HG02981 (cell line): ENCODE results near the gene PBX1.

Experiments
- ATAC-seq: cut with Tn5 transposase; IDR thresholded peaks from one replicate; pipeline ENCODE4 v1.9.1; 2021; ENCODE audit warnings: mild to moderate bottlenecking, moderate library complexity; ENCODE audit not compliant: unreplicated experiment

PBX1 gene

DNA sequence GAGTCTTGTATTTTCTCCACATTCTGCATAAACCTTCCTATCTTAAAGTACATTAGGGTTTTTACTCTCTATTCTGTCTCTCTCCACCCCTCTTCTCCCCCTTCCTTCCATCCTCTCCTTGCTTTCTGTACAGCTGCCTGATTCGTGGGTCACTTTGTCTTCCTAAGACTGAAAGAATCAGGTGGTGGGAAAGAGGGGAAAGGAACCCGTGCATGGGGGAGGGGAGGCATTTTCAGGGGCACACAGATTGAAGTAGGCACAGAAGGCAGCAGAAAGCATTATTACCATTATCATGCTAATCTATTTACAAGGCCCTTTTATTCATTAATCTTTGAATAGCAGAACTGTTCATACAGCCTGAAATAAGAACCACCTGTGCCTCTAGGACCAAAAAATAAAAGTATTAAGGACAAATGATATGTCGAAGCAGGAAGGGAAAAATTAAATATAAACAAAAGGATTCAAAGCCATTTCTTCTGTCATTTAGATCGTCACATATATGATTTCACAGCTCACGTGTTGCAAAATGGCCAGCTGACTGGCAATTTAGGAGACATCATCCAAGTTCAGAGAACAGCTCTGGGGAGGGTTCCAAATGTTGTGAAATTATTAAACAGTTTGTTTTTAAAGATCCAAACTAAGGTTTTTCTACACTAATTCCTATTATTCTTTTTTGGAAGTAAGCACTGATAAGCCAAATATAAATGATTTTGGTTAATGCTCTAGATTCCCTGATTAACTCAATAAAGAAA is 154.6 kb downstream of the PBX1 start:
- no peak for ATAC-seq

DNA sequence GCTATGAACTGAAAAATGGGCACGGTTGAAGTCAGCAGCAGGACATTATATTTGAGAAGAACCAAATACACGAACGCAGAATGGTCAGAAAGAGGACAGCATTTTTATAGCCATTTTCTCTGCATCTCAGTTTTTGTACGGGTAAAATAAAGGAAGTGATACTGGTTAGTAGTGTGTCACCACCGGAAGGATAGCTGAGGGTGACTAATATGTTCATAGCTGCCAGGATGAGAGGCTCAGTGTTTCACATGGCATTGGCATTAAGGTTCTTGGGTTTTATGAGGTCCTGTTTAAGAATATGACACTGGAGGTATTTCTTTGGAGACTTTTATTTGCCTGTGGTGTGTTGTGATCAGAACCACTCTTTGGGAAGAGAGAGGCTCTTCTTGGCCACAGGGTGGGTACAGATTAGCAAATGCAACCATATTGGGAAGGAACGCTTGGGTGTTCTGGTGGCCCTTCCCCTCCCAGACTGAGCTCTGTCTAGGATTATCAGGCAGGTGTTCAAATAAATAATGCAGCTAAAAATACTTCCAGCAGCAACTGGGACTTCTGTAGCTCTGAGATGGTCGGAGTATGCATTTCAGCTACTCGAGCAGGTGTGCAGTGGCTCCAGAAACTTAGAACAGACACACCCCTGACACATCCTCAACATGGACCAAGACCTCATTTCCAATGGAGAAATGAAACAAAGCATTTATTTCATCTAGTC is 158.2 kb downstream of the PBX1 start:
- ATAC-seq: peak; percentile 90

DNA sequence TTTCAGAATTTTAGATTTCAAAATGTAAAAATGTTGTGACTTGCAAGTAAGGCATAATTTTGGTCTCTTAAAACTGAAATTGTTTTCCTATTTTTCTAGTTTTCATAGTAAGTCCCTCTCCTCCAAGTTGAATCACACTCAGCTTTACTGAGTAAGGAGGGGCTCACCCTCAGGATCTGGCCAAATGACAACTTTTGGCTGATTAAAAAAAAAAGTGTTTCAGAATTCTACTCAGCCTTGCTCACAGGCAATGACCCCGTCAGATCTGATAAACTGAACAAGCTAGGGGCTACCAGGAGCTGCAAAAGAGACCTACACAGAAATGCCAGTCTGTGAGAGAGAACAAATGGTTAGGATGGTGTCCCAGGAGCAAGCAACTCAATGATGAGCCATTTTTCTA is 159.8 kb downstream of the PBX1 start:
- no peak for ATAC-seq

DNA sequence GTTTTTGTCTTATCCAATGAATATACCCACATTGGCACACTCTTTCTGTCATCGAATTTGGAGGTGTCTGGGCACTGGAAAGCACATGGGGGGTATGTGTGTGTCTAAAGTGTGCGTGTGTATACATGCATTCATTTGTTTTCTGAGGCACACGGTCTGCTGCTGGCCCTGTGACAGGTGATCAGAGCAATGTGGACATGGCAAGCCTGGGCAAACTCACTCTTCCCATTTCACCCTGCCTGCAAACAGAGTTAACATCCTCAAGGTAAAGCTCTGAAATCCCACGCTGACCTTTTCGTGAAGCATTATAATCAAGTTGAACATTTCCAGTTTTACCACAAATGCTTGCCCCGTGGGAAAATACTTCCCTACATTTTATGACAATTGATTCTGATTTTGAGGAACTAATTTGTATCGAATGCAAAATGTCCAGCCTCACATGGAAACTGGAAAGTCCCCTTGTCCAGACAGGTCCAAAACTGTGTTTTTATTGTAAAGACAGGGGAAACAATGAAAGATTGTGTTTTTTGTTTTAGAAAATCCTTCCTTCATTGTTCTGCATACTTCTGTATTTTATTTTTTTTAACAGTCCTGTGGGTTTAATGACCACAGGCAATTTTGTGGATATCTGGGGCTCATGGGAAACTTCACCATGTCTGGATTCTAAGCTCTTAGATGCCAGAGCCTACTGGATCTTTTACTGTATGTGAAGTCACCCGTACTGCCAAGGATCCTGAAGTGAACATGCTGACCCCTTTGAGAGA is 160.9 kb downstream of the PBX1 start:
- no peak for ATAC-seq

DNA sequence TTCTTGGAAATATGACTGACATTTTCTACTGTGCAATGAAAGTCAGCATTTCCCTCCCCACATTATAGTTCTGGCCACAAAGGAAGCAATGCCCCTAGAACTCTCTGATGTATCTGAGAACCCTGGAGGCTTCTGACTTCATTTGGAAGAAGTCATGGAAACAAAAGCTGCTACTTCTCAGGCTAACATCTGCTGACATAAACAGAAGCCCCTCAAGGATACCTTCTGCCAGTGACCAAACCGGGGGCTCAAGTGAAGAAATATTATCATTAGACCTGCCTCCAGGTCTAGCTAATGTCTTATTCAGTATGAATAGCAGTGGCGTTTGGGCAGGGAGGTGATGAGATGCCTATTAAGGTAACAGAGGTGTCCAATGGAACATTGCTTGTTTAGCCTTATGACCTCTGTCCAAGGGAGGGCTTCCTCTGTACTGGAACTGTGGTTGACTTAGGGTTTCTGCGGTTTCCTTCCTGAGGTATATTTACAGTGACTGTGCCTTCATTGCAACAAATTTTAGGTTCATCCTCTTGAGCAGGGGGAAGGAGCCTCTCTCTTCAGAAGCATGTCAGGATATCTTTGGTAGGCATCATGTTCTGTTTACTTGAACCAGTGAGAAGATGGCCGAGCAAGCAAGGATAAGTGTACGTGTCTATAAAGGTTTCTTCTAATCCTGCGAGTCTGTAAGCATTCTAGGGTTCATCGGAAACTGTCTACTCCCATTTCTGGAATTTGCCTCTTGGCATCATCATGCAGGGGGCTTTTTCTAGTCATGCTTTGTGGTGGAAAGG is 161.7 kb downstream of the PBX1 start:
- no peak for ATAC-seq

DNA sequence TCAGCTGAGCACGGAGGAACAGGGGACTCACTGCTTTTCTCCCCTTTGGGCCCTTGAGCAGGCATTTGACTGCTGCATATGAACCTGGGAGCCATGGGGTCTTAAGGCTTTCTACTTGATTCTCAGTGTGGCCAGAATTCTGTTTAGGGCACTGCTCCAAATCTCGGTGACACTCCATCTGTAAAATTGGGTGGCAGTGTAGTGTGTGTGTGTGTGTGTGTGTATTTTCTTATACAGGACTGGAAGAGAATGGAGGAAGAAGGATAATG is 162.2 kb downstream of the PBX1 start:
- no peak for ATAC-seq

DNA sequence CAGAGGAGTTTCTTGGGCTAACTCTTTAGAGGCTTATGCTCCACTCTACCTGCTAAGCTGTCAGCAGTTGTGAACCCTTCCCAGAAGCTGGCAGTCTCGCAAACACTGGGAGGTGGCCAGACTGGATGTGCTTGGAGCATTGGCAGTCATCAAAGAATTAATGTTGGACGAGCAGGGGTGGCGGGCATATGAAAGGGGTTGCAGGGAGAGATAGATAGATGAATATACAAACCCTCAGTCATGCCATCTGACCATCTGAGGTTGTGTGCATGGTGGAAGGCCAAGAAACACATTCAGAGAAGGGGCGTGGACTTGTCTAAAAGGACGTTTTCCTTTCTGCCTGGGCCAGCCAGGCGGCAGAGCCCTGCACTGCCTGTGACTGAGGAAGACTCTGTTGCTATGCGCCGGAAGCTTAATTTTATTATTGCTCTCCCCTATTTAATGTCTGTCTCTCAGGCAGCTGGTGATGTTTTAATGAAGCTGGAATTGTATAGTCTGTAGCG is 164.4 kb downstream of the PBX1 start:
- ATAC-seq: no peak

DNA sequence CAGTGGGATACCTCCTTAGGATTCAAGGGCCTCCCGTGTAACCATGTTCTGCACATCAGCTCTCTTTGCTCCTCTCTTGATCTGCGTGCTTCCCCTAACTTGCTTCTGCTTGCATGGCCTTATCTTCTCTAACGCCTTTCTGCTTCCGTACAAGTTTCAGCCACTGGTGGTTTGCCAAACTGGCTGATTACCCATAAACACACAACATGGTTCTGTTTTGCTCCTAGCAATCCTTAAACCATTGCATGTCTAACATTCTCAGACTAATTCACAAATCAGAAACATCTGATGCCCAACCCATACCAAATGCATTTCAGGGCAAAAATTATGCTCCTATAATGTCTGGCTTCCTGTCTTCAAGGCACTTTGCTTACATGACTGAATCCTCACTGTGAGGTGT is 166.4 kb downstream of the PBX1 start:
- no peak for ATAC-seq

DNA sequence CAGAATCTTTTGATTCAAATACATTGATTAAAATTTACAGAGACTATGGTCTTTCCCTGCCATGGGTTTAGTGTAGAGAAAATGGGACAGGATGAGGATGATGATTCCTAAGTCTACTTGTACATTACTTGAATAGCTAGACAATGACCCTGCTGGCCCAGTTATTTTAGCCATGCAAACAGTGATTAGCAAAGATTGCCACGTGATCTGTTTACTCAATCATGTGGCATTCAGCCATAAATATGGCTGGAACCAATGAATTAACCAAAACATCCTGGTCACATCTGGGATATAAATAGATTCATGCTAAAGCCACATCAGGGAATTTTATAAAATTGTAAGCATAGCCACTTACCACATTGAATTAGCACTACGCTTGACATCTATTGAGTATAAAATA is 167.3 kb downstream of the PBX1 start:
- no peak for ATAC-seq

DNA sequence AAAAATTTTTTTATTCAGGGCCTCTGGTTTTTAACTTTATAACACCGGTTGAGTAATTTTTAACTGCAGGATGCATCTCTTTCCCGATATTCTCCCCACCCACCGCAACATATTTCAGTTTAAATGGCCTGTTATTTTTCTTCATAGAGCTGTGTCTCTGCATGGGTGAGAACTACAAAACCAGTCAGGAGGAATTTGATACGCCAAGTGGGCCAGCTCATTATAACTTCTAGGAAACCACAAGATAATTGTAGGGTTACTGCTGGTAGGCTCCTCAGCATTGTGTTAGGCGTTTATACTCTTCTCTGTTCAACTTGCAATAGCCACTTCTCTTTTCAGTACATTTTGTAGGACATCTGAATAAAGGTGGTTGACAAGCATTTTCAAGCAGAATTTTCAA is 169.7 kb downstream of the PBX1 start:
- no peak for ATAC-seq

DNA sequence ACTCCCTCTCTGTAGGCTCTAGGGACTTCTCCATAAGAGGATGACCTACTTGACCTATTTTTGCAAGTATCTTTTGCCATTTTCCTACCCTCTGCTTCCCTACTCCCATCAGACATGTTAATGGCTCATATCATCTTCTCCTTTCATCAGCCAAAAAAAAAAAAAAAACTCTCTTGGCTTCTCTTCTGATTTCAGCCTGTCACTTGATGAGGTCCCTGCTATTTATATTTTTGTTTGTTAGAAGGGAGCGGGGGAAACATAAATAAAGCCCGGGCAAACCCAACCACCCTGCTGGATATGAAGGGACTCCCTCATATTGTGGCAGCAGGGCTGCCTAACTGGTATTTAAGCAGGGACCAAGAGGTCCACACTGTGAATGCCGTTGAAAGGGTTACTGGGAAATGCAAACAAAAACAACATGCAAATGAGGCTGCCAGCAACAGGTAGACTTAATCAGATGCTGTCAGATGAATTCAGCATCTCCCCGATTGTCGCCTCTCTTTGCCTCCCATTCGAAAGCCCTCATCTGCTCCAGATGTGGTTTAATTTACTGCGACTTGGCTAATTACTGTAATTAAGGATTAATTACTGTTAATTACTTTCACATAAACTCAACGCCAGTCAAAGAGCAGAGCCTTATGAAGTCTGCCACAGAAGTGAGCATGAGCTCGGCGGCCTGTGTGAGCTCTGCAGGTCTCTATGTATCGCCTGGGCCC is 172.3 kb downstream of the PBX1 start:
- no peak for ATAC-seq

DNA sequence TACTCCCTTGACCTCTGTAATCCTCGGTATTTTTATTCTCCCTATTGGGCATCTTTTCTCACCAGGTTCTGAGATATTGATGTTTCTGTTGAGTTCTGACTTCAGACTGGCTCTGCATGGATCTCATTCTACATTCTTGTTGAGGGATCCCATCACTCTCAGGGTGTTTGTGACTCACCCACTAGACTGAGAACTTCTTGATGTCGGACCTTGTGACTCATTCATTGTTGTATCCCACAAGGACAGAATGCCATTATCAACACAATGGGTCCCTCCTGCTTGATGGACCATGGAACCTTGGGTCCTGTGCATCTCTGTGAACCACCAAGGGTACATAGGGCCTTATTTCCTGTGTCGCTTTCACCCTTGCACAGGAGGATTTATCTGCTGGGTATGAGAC is 174.1 kb downstream of the PBX1 start:
- ATAC-seq: no peak

DNA sequence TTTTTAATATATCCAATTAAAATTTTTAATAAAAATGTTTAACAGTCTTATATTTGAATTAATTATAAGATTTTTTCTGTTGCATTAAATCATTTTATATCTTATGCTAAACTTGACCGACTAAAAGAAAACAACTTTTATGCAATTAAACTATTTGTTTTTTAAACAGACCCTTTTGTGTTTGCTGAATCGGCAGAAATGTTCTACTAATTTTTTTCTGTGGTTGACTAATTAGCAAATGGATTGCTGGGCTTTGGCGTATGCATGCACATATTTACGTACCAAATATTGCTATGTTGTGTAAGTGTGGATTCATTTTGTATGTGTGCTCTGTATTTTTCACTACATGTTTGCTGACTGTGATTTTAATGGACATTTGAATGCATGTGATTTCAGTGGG is 174.8 kb downstream of the PBX1 start:
- no peak for ATAC-seq

DNA sequence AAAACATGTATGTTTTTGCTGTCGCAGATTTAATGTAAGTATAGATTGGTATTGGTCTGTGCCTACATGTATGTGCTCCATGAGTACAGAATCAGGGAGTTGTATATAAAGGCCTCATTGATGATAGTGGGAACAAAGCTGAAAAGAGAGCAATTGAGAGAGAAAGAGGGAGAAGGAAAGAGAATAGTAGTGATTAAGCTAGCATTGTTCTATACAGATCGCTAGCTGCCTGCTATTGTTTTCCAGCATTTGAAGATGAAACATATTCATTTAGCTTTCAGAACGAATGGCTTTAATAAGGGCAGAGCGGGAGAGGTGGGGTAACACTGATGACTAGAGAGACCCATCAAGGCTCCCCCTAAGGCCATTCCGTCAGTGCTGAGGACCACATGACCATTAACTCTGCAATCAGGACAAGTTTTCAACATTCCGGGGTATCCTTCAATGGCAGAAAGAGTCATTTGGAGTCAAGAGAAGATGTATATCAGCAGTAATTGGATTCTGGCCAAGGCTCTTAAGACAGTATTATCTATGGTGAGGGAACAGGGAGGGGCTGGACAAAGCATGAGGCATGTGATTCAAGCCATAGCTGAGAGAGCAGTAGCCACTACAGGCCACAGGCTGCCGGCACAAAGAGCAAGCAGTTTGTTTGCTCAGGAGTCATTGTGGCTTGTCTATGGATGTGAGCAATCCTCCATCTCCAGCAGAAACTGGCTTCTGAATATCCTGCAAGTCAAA is 176.5 kb downstream of the PBX1 start:
- no peak for ATAC-seq

DNA sequence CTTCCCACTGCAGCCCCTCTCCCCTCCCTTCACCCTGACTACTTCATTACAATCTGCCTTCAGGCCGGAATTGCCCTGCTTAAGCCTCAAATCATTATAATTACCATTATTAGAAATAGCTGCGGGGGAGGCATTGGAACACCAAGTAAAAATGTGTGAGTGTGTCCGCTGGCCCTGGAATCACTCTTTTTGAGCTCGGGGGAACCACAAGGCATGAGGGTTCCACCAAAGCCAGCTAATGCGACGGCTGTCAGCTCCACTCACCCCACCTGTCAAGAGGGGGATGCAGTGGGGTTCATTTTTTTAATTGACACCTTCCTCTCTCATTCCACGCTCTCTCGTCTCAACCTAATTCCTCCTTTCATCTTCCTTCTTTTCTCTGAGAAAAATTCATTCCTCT is 177.2 kb downstream of the PBX1 start:
- no peak for ATAC-seq

DNA sequence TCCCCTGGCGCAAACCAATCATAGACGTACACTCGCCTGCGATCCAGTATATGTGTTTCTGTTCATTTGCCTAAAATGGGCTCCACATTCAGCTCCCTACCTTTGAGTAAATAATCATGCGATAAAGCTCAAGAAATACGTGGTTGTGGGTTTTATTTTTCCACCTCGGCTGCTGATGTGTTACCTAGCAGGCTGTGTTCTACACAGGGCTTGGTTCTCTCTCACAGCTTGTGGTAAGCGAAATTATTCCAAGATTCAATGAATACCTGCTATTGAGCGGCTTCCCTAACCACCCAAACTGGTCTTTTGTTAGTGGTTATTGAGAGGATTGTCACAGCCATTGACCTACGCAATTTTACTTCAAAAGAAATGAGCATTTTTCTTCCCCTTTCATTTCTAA is 180.2 kb downstream of the PBX1 start:
- ATAC-seq: no peak

DNA sequence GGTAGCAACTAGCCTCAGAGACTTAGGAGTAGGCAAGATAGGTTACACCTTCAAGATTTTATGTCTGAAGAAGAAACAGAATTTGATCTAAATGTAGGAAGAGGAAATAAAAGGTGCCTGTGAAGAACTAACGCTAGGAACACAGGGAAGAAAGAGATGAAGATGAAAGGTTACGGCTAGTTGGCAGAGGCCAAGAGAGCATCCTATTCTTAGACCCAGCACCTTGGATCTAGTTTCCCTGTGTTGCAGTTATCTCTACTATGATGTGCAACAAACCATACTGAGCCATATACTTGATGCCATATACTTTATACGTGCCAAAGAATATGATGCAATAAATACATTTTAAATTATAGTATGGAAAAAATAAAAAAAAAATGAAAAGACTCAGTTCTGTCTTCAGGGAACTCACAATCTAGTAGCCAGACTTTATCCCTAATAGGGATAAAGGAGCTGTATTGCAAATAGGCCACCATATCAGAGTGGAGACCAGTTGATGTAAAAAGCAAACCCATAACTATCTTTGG is 181.1 kb downstream of the PBX1 start:
- no peak for ATAC-seq

DNA sequence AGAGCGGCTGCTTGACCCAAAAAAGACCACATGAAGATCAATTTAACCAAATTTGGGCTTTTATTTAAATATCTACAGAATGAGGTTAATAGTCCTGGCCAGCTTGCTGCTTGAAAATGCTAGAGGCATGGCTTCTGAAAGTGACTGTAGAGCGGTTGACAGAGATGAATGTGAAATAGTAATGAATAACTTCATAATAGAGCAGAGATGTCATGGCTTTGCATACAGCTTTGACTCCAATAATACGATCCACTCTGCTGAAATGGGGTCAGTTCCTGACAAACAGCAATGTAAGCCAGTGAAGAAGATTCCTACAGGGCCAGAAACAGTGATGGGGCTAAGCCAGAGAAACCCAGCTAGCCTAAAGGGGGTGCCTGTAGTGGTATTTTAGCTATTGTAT is 183.8 kb downstream of the PBX1 start:
- no peak for ATAC-seq

DNA sequence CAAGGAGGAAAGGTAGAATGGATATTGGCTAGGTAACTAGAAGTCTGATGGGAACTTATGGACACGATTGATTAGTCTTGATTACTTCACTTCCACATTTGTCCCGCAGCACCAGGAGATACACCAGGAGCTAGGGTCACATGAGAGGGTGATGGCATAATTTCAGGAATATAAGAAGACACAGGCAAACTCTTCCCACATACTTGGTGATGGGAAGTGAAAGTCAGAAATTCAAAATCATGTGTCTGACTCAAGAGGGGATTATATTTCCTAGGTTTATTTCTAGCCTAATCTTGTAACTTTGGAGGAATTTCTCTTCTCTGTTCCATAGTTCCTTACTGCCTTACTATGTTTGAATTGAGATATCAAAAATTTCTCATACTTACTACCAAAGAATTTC is 185.0 kb downstream of the PBX1 start:
- ATAC-seq: no peak

DNA sequence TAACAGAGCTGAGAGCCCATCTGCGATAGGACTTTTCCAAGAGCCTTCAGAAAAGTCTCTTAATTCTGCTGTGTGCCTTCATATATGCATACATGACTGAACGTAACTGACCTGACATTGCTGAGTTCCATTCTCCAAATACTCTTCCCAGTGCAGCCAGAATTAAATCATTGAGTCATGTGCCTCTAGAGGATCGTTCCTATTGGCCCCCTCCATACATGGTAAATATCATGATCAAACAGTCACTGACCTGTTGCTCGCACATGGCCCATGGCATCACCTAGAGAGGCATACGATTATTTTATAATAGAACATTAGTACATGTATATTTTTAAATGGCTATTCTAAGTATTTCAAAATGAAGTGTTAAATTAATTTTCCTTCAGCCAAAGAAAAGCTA is 186.8 kb downstream of the PBX1 start:
- no peak for ATAC-seq
